Small intestine (tissue), 7 donors: ENCODE results near the gene P2RY6. TPM values are rescaled to one million over a fixed set of nuclear protein-coding genes. Genes with fewer than 3 reads are reported as not detected.

Experiments
- DNase-seq, 2 donors: peaks; one replicate each; pipeline versions ENCODE4 v3.0.0 to v3.0.0-alpha.2; 2013
- FAIRE-seq: peaks from 2 replicates; lab custom pipeline; 2012; peaks lifted over from hg19 to GRCh38; lab: Jason Lieb, UNC
- H3K27ac ChIP-seq, 3 donors: one replicate each; pipeline ENCODE4 v1.5.1; 2013; ENCODE audit warnings: low read length in 2 of 3, mild to moderate bottlenecking in 2 of 3, control low read depth in 1 of 3, inconsistent platforms in 1 of 3, low read depth in 1 of 3, moderate library complexity in 1 of 3
- H3K27me3 ChIP-seq, 3 donors: one replicate each; pipeline ENCODE4 v1.6.1; 2013; ENCODE audit warnings: low read length in 3 of 3, inconsistent platforms in 1 of 3; ENCODE audit not compliant: control insufficient read depth in 3 of 3, insufficient read depth in 3 of 3
- H3K36me3 ChIP-seq, 3 donors: one replicate each; pipeline ENCODE4 v1.6.1; 2013; ENCODE audit warnings: low read length in 3 of 3, inconsistent platforms in 1 of 3, low read depth in 1 of 3, mild to moderate bottlenecking in 1 of 3, moderate library complexity in 1 of 3; ENCODE audit not compliant: control insufficient read depth in 3 of 3, insufficient read depth in 2 of 3
- H3K4me1 ChIP-seq, 3 donors: one replicate each; pipeline ENCODE4 v1.6.1; 2013; ENCODE audit warnings: low read length in 2 of 3, inconsistent platforms in 1 of 3, low read depth in 1 of 3, mild to moderate bottlenecking in 1 of 3, moderate library complexity in 1 of 3; ENCODE audit not compliant: control insufficient read depth in 3 of 3, insufficient read depth in 2 of 3
- H3K4me3 ChIP-seq, 3 donors: one replicate each; pipeline ENCODE4 v1.5.1; 2013; ENCODE audit warnings: low read length in 3 of 3, control low read depth in 1 of 3, inconsistent platforms in 1 of 3, low read depth in 1 of 3, mild to moderate bottlenecking in 1 of 3, moderate library complexity in 1 of 3
- H3K9me3 ChIP-seq, 2 donors: one replicate each; pipeline ENCODE4 v1.6.1; 2013; ENCODE audit warnings: low read depth in 1 of 2, low read length in 1 of 2; ENCODE audit not compliant: control insufficient read depth in 2 of 2, insufficient read depth in 1 of 2
- WGBS, 3 donors: extraction: QIAGEN DNeasy Blood & Tissue Kit; methylation state at CpG; one replicate each; pipeline ENCODE4 v1.1.7; 2013; 5-methylcytosine and 5-hydroxymethylcytosine counted together
- polyA plus RNA-seq, 4 donors: library from polyadenylated mRNA; stranded (reverse) in 3 of 4; unstranded in 1 of 4; fragments of 200-250 nt in 3 of 4; fragments of 120-200 nt in 1 of 4; gene quantifications; one replicate each; pipeline versions ENCODE4 v1.2.1 to v1.2.3, GENCODE V29; 2013
- donor health status: healthy with polysubstance abuse.
- donor health status: control.
- donor health status: control.
- donor health status: Bipolar disorder and iron deficiency.
- donor health status: healthy.

Gene P2RY6
- polyA plus RNA-seq, 4 donors, result 0.67 to 46.0 (median 3.1) TPM

- H3K4me1 ChIP-seq, result peaks cover 0 to 74% (median 0%) of the 10 kb centered on the region in 3 donors
- H3K27me3 ChIP-seq, result no peaks in the 10 kb centered on the region
- FAIRE-seq (no peak), DNase-seq (no peak)
- peaks cover 0 to 75% (median 0%) of the 10 kb centered on the region in 3 donors for H3K36me3 ChIP-seq
- peak overlapping the region in 1 of 3 donors; percentile 37 for H3K27ac ChIP-seq
- H3K9me3 ChIP-seq, result no peaks in the 10 kb centered on the region
- no peak overlapping the region for H3K4me3 ChIP-seq
- 56 to 77% (median 72%) methylated on average over 10 of the region's 10 CpGs for WGBS, 3 donors
Observed at GRCh38 chr11:73326929-73327811, 55.0 kb downstream of the P2RY6 start.

- Histone ChIP-seq H3K9me3 (no peaks in the 10 kb centered on the region), H3K4me1 (peaks cover 0 to 74% (median 0%) of the 10 kb centered on the region in 3 donors), H3K27me3 (no peaks in the 10 kb centered on the region), H3K4me3 (no peak overlapping the region), H3K36me3 (peaks cover 0 to 70% (median 0%) of the 10 kb centered on the region in 3 donors), H3K27ac (no peak overlapping the region)
- WGBS, 3 donors, result 61 to 81% (median 78%) methylated on average over 4 of the region's 4 CpGs
- DNase-seq, result no peak
- FAIRE-seq, result no peak
Observed at GRCh38 chr11:73327812-73328364, 55.8 kb downstream of the P2RY6 start.

GRCh38 chr11:73330569-73331093, 58.5 kb downstream of the P2RY6 start:
- Histone ChIP-seq H3K36me3 (peaks cover 0 to 55% (median 0%) of the 10 kb centered on the region in 3 donors), H3K4me3 (no peak overlapping the region), H3K27me3 (no peaks in the 10 kb centered on the region), H3K4me1 (peaks cover 0 to 73% (median 8%) of the 10 kb centered on the region in 3 donors), H3K27ac (peak overlapping the region; percentile 14 to 92 (median 55)), H3K9me3 (no peaks in the 10 kb centered on the region)
- 61 to 70% (median 68%) methylated on average over 3 of the region's 3 CpGs for WGBS, 3 donors
- DNase-seq (peak in 1 of 2 donors; percentile 47), FAIRE-seq (no peak)

- 29 to 48% (median 37%) methylated on average over 4 of the region's 4 CpGs for WGBS, 3 donors
- FAIRE-seq (no peak), DNase-seq (peak in 1 of 2 donors; percentile 89)
- H3K27me3 ChIP-seq, result no peaks in the 10 kb centered on the region
- no peaks in the 10 kb centered on the region for H3K9me3 ChIP-seq
- H3K4me1 ChIP-seq, result peaks cover 0 to 73% (median 8%) of the 10 kb centered on the region in 3 donors
- peaks cover 0 to 53% (median 0%) of the 10 kb centered on the region in 3 donors for H3K36me3 ChIP-seq
- peak overlapping the region in 1 of 3 donors; percentile 2 for H3K4me3 ChIP-seq
- peak overlapping the region in 2 of 3 donors; percentile 33 to 92 for H3K27ac ChIP-seq
Observed at GRCh38 chr11:73331138-73331916, 59.2 kb downstream of the P2RY6 start.

GRCh38 chr11:73333173-73333572, 61.0 kb downstream of the P2RY6 start:
- 90 to 95% (median 91%) methylated on average over 11 of the region's 11 CpGs for WGBS, 3 donors
- Histone ChIP-seq H3K27me3 (no peaks in the 10 kb centered on the region), H3K4me3 (no peak overlapping the region), H3K4me1 (peaks cover 0 to 62% (median 8%) of the 10 kb centered on the region in 3 donors), H3K9me3 (no peaks in the 10 kb centered on the region), H3K27ac (peak overlapping the region in 2 of 3 donors; percentile 76 to 79), H3K36me3 (peaks cover 0 to 51% (median 0%) of the 10 kb centered on the region in 3 donors)
- DNase-seq (no peak), FAIRE-seq (no peak)

- 71 to 88% (median 82%) methylated on average over 4 of the region's 4 CpGs for WGBS, 3 donors
- H3K36me3 ChIP-seq, result peaks cover 0 to 51% (median 0%) of the 10 kb centered on the region in 3 donors
- no peak overlapping the region for H3K4me3 ChIP-seq
- FAIRE-seq, result no peak
- peak overlapping the region in 2 of 3 donors; percentile 76 to 79 for H3K27ac ChIP-seq
- H3K4me1 ChIP-seq, result peaks cover 0 to 56% (median 8%) of the 10 kb centered on the region in 3 donors
- no peaks in the 10 kb centered on the region for H3K27me3 ChIP-seq
- no peaks in the 10 kb centered on the region for H3K9me3 ChIP-seq
- no peak for DNase-seq
Observed at GRCh38 chr11:73333640-73334383, 61.7 kb downstream of the P2RY6 start.

GRCh38 chr11:73334384-73335203, 62.5 kb downstream of the P2RY6 start:
- DNase-seq (peak in 1 of 2 donors; percentile 64), FAIRE-seq (no peak)
- no peak overlapping the region for H3K4me3 ChIP-seq
- peaks cover 0 to 53% (median 8%) of the 10 kb centered on the region in 3 donors for H3K4me1 ChIP-seq
- 54 to 72% (median 62%) methylated on average over 6 of the region's 6 CpGs for WGBS, 3 donors
- peaks cover 0 to 54% (median 0%) of the 10 kb centered on the region in 3 donors for H3K36me3 ChIP-seq
- no peaks in the 10 kb centered on the region for H3K27me3 ChIP-seq
- H3K27ac ChIP-seq, result peak overlapping the region in 2 of 3 donors; percentile 76 to 79
- H3K9me3 ChIP-seq, result no peaks in the 10 kb centered on the region
